ENCODE data around the gene ZIC4. TPM values are rescaled to one million over a fixed set of nuclear protein-coding genes. Genes with fewer than 3 reads are reported as not detected.

Gene ZIC4
- total and polyA plus RNA-seq, 10 of the 15 experiments (the other 5 are each of a cell fraction or from before 2014, with no cell fraction given), result not detected

DNA sequence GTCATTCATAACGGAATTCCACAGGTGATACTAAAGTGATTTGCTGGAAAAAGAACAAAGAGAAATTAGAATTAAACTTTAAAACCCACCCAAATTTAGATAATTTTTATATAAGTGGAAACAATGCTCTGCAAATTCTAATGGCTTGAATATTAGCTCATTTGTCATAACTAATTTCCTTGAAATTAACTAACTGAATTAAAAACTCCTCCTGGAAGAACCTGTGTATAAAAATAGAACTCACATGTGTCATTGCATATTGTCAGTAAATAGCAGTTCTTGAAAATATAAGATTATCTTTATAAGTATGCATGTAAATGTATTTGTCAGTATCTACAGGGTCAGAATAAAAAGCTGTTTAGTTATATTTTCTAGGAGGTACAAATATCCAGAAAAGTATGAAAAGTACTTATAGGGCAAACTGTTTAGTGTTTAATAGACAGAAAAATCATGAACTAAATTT is 19.1 kb upstream of the ZIC4 start:
- ChIA-PET SMC1A (ENCODE audit: uncharacterized antibody, unreplicated experiment) (interaction anchor here (0.7 to 1.5 kb wide), 3 partner anchors 8 to 102 kb away, joined by 3 to 4 read pairs (median 3); no protein-coding TSS in a partner anchor), POLR2A (no interaction called here), CTCF (interaction anchor here (0.8 to 1.5 kb wide), 4 partner anchors 11 to 65 kb away, joined by 3 read pairs; no protein-coding TSS in a partner anchor), RAD21 (ENCODE audit: unreplicated experiment) (no interaction called here)
- no peaks in the 10 kb centered on the region for H4K20me1 ChIP-seq (ENCODE audit: control insufficient read depth, insufficient read depth)
- no peak overlapping the region for H3K4me3 ChIP-seq
- H3K9me3 ChIP-seq (replicated peaks; ENCODE audit: control insufficient read depth, insufficient read depth, low read length), result peaks cover 1% of the 10 kb centered on the region; the same call in 1 of the 3 replicates
- H3K36me3 ChIP-seq (ENCODE audit: control insufficient read depth in 2 of 2, insufficient read depth in 2 of 2, low read length in 1 of 2), result no peaks in the 10 kb centered on the region
- FAIRE-seq, result no peak
- WGBS (ENCODE audit: insufficient coverage, insufficient replicate concordance, low lambda C conversion rate, missing lambda C conversion rate), result 5% methylated on average over 1 of the region's 1 CpG
- in situ Hi-C loops (cut with MboI), result no loop called here
- H3K27me3 ChIP-seq (replicated peaks in 1 of 2; ENCODE audit: control insufficient read depth in 2 of 2, insufficient read depth in 2 of 2, low read length in 1 of 2), result peaks cover 4 to 13% of the 10 kb centered on the region in 2 experiments; a peak in 3 of 4 replicates
- H2AFZ ChIP-seq (ENCODE audit: control insufficient read depth, low read depth, low read length), result no peak overlapping the region
- no peaks in the 10 kb centered on the region for H3K4me1 ChIP-seq (ENCODE audit: control insufficient read depth, insufficient read depth, low read length)
- no TSS peak for BruUV-seq (replicated peaks)
- no peak for ATAC-seq
- no peak overlapping the region for H3K27ac ChIP-seq (ENCODE audit: control insufficient read depth, insufficient read depth)
- no peak for DNase-seq (ENCODE audit: low read depth, low spot score)
- no peak overlapping the region for H3K4me2 ChIP-seq (ENCODE audit: control insufficient read depth, insufficient read depth)
- no peaks in the 10 kb centered on the region for H3K79me2 ChIP-seq (ENCODE audit: control insufficient read depth, insufficient read depth, low read length)
- intact Hi-C loops (cut with micrococcal nuclease; ENCODE audit: unreplicated experiment), result no loop called here
- H3K9ac ChIP-seq (ENCODE audit: control insufficient read depth, insufficient read depth, low read length), result no peak overlapping the region
- TF ChIP-seq, protein P1, sequence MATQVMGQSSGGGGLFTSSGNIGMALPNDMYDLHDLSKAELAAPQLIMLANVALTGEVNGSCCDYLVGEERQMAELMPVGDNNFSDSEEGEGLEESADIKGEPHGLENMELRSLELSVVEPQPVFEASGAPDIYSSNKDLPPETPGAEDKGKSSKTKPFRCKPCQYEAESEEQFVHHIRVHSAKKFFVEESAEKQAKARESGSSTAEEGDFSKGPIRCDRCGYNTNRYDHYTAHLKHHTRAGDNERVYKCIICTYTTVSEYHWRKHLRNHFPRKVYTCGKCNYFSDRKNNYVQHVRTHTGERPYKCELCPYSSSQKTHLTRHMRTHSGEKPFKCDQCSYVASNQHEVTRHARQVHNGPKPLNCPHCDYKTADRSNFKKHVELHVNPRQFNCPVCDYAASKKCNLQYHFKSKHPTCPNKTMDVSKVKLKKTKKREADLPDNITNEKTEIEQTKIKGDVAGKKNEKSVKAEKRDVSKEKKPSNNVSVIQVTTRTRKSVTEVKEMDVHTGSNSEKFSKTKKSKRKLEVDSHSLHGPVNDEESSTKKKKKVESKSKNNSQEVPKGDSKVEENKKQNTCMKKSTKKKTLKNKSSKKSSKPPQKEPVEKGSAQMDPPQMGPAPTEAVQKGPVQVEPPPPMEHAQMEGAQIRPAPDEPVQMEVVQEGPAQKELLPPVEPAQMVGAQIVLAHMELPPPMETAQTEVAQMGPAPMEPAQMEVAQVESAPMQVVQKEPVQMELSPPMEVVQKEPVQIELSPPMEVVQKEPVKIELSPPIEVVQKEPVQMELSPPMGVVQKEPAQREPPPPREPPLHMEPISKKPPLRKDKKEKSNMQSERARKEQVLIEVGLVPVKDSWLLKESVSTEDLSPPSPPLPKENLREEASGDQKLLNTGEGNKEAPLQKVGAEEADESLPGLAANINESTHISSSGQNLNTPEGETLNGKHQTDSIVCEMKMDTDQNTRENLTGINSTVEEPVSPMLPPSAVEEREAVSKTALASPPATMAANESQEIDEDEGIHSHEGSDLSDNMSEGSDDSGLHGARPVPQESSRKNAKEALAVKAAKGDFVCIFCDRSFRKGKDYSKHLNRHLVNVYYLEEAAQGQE (IDR thresholded peaks at IDR 0.05; ENCODE audit: low read depth, low read length), result no peak
- no peak for TF ChIP-seq CREB1 (IDR thresholded peaks at IDR 0.05; ENCODE audit: low read depth)
- TF ChIP-seq BCL11A (IDR thresholded peaks at IDR 0.05; ENCODE audit: low read depth, low read length), result no peak
- TF ChIP-seq, protein P2, sequence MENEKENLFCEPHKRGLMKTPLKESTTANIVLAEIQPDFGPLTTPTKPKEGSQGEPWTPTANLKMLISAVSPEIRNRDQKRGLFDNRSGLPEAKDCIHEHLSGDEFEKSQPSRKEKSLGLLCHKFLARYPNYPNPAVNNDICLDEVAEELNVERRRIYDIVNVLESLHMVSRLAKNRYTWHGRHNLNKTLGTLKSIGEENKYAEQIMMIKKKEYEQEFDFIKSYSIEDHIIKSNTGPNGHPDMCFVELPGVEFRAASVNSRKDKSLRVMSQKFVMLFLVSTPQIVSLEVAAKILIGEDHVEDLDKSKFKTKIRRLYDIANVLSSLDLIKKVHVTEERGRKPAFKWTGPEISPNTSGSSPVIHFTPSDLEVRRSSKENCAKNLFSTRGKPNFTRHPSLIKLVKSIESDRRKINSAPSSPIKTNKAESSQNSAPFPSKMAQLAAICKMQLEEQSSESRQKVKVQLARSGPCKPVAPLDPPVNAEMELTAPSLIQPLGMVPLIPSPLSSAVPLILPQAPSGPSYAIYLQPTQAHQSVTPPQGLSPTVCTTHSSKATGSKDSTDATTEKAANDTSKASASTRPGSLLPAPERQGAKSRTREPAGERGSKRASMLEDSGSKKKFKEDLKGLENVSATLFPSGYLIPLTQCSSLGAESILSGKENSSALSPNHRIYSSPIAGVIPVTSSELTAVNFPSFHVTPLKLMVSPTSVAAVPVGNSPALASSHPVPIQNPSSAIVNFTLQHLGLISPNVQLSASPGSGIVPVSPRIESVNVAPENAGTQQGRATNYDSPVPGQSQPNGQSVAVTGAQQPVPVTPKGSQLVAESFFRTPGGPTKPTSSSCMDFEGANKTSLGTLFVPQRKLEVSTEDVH (IDR thresholded peaks at IDR 0.05; ENCODE audit: low read depth, partially characterized antibody), result no peak
- no peak for TF ChIP-seq TARDBP (IDR thresholded peaks at IDR 0.05; ENCODE audit: borderline replicate concordance)
- TF ChIP-seq, protein P3, sequence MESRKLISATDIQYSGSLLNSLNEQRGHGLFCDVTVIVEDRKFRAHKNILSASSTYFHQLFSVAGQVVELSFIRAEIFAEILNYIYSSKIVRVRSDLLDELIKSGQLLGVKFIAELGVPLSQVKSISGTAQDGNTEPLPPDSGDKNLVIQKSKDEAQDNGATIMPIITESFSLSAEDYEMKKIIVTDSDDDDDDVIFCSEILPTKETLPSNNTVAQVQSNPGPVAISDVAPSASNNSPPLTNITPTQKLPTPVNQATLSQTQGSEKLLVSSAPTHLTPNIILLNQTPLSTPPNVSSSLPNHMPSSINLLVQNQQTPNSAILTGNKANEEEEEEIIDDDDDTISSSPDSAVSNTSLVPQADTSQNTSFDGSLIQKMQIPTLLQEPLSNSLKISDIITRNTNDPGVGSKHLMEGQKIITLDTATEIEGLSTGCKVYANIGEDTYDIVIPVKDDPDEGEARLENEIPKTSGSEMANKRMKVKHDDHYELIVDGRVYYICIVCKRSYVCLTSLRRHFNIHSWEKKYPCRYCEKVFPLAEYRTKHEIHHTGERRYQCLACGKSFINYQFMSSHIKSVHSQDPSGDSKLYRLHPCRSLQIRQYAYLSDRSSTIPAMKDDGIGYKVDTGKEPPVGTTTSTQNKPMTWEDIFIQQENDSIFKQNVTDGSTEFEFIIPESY (IDR thresholded peaks at IDR 0.05), result no peak
- no peak for TF ChIP-seq NFXL1 (IDR thresholded peaks at IDR 0.05; ENCODE audit: borderline replicate concordance)
- no peak for TF ChIP-seq FOS (IDR thresholded peaks at IDR 0.05; ENCODE audit: borderline replicate concordance, extremely low read depth, insufficient read length)
- TF ChIP-seq SMAD1 (IDR thresholded peaks at IDR 0.05; ENCODE audit: low read depth, partially characterized antibody), result no peak
- no peak for TF ChIP-seq JUND (IDR thresholded peaks at IDR 0.05; ENCODE audit: low read depth, low read length)
- TF ChIP-seq, protein P4, sequence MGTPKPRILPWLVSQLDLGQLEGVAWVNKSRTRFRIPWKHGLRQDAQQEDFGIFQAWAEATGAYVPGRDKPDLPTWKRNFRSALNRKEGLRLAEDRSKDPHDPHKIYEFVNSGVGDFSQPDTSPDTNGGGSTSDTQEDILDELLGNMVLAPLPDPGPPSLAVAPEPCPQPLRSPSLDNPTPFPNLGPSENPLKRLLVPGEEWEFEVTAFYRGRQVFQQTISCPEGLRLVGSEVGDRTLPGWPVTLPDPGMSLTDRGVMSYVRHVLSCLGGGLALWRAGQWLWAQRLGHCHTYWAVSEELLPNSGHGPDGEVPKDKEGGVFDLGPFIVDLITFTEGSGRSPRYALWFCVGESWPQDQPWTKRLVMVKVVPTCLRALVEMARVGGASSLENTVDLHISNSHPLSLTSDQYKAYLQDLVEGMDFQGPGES (IDR thresholded peaks at IDR 0.05), result no peak
- TF ChIP-seq KLF5 (IDR thresholded peaks at IDR 0.05; ENCODE audit: partially characterized antibody), result no peak
- TF ChIP-seq BHLHE40 (IDR thresholded peaks at IDR 0.05; ENCODE audit: borderline replicate concordance in 1 of 2, low read depth in 2 of 2, low read length in 1 of 2), result no peak
- TF ChIP-seq PML (IDR thresholded peaks at IDR 0.05; ENCODE audit: low read length), result no peak
- TF ChIP-seq NBN (IDR thresholded peaks at IDR 0.05), result no peak
- no peak for TF ChIP-seq MEF2B (IDR thresholded peaks at IDR 0.05; ENCODE audit: partially characterized antibody, poor library complexity, severe bottlenecking)

Data from GM12878 (cell line).